Ovary (tissue), 3 donors: ENCODE data around the gene NPPA.

Experiments
- EP300 ChIP-seq: sonication (generic); formaldehyde crosslinking; IDR thresholded peaks from one replicate; pipeline ENCODE4 v1.6.1; 2017; ENCODE audit warnings: antibody characterized with exemption
- TF ChIP-seq, protein P1 (sequence below), 3 donors: fragments of 450-650 bp in 2 of 3; fragments of 200-600 bp in 1 of 3; IDR thresholded peaks; one replicate each; pipeline versions ENCODE4 v1.5.1 to v1.8.0; 2016 to 2022; ENCODE audit warnings: antibody characterized with exemption in 3 of 3, mild to moderate bottlenecking in 1 of 3
- donor health status: DM: no; HTN: no; CAD: no.

GRCh38 chr1:11858613-11858967, 11.0 kb upstream of the NPPA start, which contains the start of gene NPPB:
- no peak for TF ChIP-seq EP300
- TF ChIP-seq, protein P1, sequence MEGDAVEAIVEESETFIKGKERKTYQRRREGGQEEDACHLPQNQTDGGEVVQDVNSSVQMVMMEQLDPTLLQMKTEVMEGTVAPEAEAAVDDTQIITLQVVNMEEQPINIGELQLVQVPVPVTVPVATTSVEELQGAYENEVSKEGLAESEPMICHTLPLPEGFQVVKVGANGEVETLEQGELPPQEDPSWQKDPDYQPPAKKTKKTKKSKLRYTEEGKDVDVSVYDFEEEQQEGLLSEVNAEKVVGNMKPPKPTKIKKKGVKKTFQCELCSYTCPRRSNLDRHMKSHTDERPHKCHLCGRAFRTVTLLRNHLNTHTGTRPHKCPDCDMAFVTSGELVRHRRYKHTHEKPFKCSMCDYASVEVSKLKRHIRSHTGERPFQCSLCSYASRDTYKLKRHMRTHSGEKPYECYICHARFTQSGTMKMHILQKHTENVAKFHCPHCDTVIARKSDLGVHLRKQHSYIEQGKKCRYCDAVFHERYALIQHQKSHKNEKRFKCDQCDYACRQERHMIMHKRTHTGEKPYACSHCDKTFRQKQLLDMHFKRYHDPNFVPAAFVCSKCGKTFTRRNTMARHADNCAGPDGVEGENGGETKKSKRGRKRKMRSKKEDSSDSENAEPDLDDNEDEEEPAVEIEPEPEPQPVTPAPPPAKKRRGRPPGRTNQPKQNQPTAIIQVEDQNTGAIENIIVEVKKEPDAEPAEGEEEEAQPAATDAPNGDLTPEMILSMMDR (IDR thresholded peaks at IDR 0.05), result no peak
